Kidney (tissue), 14 donors: ENCODE data around the gene MRTFB. TPM values are rescaled to one million over a fixed set of nuclear protein-coding genes. Genes with fewer than 3 reads are reported as not detected.

ENCODE experiments used
- DNase-seq, 5 donors: peaks; one replicate each; pipeline ENCODE4 v3.0.0-alpha.2; 2013 to 2020
- FAIRE-seq: peaks from 2 replicates; lab custom pipeline; 2012; peaks lifted over from hg19 to GRCh38; lab: Jason Lieb, UNC
- H3K27ac ChIP-seq, 2 donors: one replicate each; pipeline ENCODE4 v1.7.0; 2013; ENCODE audit warnings: low read depth in 2 of 2, low read length in 2 of 2, inconsistent platforms in 1 of 2
- H3K27me3 ChIP-seq: one replicate; pipeline ENCODE4 v1.7.1; 2013; ENCODE audit warnings: low read length, inconsistent platforms; ENCODE audit not compliant: control insufficient read depth, insufficient read depth
- H3K36me3 ChIP-seq, 3 donors: one replicate each; pipeline versions ENCODE4 v1.7.0 to v1.7.1; 2013; ENCODE audit warnings: low read length in 3 of 3, control low read depth in 1 of 3, inconsistent platforms in 1 of 3; ENCODE audit not compliant: insufficient read depth in 3 of 3, control insufficient read depth in 2 of 3
- H3K4me1 ChIP-seq, 3 donors: one replicate each; pipeline versions ENCODE4 v1.7.0 to v1.7.1; 2013; ENCODE audit warnings: low read length in 3 of 3, inconsistent platforms in 1 of 3, low read depth in 1 of 3; ENCODE audit not compliant: control insufficient read depth in 2 of 3, insufficient read depth in 2 of 3
- H3K4me3 ChIP-seq, 3 donors: one replicate each; pipeline versions ENCODE4 v1.7.0 to v1.8.1; 2013; ENCODE audit warnings: low read length in 3 of 3, control low read depth in 1 of 3, inconsistent platforms in 1 of 3
- H3K9ac ChIP-seq, 3 donors: one replicate each; pipeline versions ENCODE4 v1.7.0 to v1.7.1; 2013; ENCODE audit warnings: low read length in 3 of 3, control low read depth in 1 of 3, inconsistent platforms in 1 of 3
- H3K9me3 ChIP-seq, 3 donors: one replicate each; pipeline versions ENCODE4 v1.7.0 to v1.7.1; 2013; ENCODE audit warnings: low read length in 3 of 3, control low read depth in 1 of 3, inconsistent platforms in 1 of 3; ENCODE audit not compliant: control insufficient read depth in 2 of 3, insufficient read depth in 1 of 3
- CTCF ChIP-seq: IDR thresholded peaks from 3 replicates; pipeline ENCODE4 v1.5.1; 2012; ENCODE audit warnings: mild to moderate bottlenecking, moderate library complexity, borderline replicate concordance; ENCODE audit not compliant: insufficient read depth; ENCODE audit errors: extremely low read depth
- intact Hi-C: fragments of 100-400 bp; cut with DNase I; formaldehyde crosslinking; loops from one replicate; pipeline ENCODE4 v1.11.1; 2022
- polyA plus RNA-seq: library from polyadenylated mRNA; stranded (reverse); fragments of 350-450 nt; fragmentation: Illumina TruSeq; extraction: RNeasy Lipid Tissue Mini Kit (QIAGEN cat#74804); gene quantifications from one replicate; pipeline ENCODE4 v1.2.3, GENCODE V29; 2014; ENCODE audit warnings: low read depth, low replicate concordance; ENCODE audit not compliant: insufficient read depth
- total RNA-seq: library from RNA; stranded (reverse); fragmentation: NEBNext Ultra II Directional; extraction: Animal tissue kit (Norgen Biotek cat#: 25700); gene quantifications from one replicate; pipeline ENCODE4 v1.2.1, GENCODE V29; 2021
- donor health status: control.
- donor health status: control.
- donor health status: control.
- donor health status: control.
- donor health status: control.
- donor health status: DM: yes; HTN: yes; CAD: no.
- donor health status: Normal renal cell carcinoma (clear cell type).

MRTFB gene
- total and polyA plus RNA-seq, 2 donors from 2014 or later, result 5.1 to 51.0 TPM

GRCh38 chr16:14105760-14106375, 34.7 kb downstream of the MRTFB start:
- H3K9me3 ChIP-seq, result no peaks in the 10 kb centered on the region
- no peak overlapping the region for H3K27ac ChIP-seq
- H3K36me3 ChIP-seq, result no peaks in the 10 kb centered on the region
- DNase-seq (peak in 2 of 5 donors; percentile 26 to 33), FAIRE-seq (no peak)
- intact Hi-C loops, result no loop called here
- peaks cover 0 to 32% (median 23%) of the 10 kb centered on the region in 3 donors for H3K4me1 ChIP-seq
- TF ChIP-seq CTCF, result no peak
- H3K9ac ChIP-seq, result no peak overlapping the region
- no peaks in the 10 kb centered on the region for H3K27me3 ChIP-seq
- H3K4me3 ChIP-seq, result no peak overlapping the region

GRCh38 chr16:14106457-14106856, 35.3 kb downstream of the MRTFB start:
- Histone ChIP-seq H3K9ac (no peak overlapping the region), H3K36me3 (no peaks in the 10 kb centered on the region), H3K4me3 (no peak overlapping the region), H3K27ac (no peak overlapping the region), H3K27me3 (no peaks in the 10 kb centered on the region), H3K9me3 (no peaks in the 10 kb centered on the region), H3K4me1 (peaks cover 0 to 28% (median 21%) of the 10 kb centered on the region in 3 donors)
- DNase-seq (no peak), FAIRE-seq (no peak)
- no peak for TF ChIP-seq CTCF
- intact Hi-C loops, result no loop called here

- TF ChIP-seq CTCF, result no peak
- H3K4me1 ChIP-seq, result peaks cover 0 to 30% (median 26%) of the 10 kb centered on the region in 3 donors
- H3K27me3 ChIP-seq, result no peaks in the 10 kb centered on the region
- H3K27ac ChIP-seq, result no peak overlapping the region
- H3K4me3 ChIP-seq, result no peak overlapping the region
- intact Hi-C loops, result no loop called here
- H3K9me3 ChIP-seq, result no peaks in the 10 kb centered on the region
- no peak overlapping the region for H3K9ac ChIP-seq
- DNase-seq (no peak), FAIRE-seq (no peak)
- no peaks in the 10 kb centered on the region for H3K36me3 ChIP-seq
These were observed 35.8 kb downstream of the MRTFB start for GRCh38 chr16:14106961-14107360.
